ENCODE results near the gene KRTAP9-6. TPM values are rescaled to one million over a fixed set of nuclear protein-coding genes. Genes with fewer than 3 reads are reported as not detected.

KRTAP9-6 gene
- polyA plus RNA-seq, 1 of the 3 experiments (the other 2 are of a cell fraction), result not detected

DNA sequence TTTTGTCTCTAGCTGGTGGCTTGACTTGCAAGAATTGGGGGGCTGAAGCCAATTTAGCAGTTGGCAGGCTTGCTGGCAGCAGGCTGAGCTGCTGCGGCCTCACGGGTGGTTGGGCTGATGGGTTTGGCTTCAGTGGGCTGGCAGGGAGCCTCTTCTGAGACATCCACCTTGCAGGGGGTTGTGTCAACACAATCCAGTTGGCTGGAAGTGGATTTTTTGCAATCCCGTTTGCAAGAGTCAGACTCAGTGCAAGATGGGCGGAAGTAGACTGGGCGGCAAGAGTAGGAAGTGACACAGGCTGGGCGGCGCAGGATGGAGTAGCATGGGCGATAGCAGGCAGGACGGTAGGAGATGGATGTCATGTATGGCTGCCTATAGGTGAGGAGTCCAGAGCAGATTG is 42.5 kb downstream of the KRTAP9-6 start:
- 59% methylated on average over 9 of the region's 9 CpGs for WGBS (ENCODE audit: low lambda C conversion rate)

More for the DNA sequence above, 42.5 kb downstream of the KRTAP9-6 start:
- no peak overlapping the region for H3K4me2 ChIP-seq
- no peaks in the 10 kb centered on the region for H3K9me2 ChIP-seq
- no peak overlapping the region for H3K4me3 ChIP-seq (ENCODE audit: low read depth in 2 of 2, low read length in 1 of 2)
- CTCF ChIA-PET, result interaction anchor here (2.5 to 3.0 kb wide), 2 partner anchors 14 to 22 kb away, joined by 9 to 16 read pairs; no protein-coding TSS in a partner anchor
- H4K20me1 ChIP-seq (ENCODE audit: insufficient read depth), result no peaks in the 10 kb centered on the region
- H3K79me2 ChIP-seq (ENCODE audit: insufficient read depth), result no peaks in the 10 kb centered on the region
- peaks cover 0 to 15% of the 10 kb centered on the region in 2 experiments; a peak in 1 of 4 replicates for H3K4me1 ChIP-seq (ENCODE audit: control insufficient read depth in 1 of 2, insufficient read depth in 2 of 2, low read depth in 1 of 2, low read length in 1 of 2)
- DNase-seq, result no peak
- no peaks in the 10 kb centered on the region for H3K9me3 ChIP-seq
- POLR2A ChIA-PET, result no interaction called here
- TF ChIP-seq POLR2AphosphoS5 (IDR thresholded peaks at IDR 0.05; ENCODE audit: low read depth, low read length), result no peak
- TF ChIP-seq SIN3A (IDR thresholded peaks at IDR 0.05; ENCODE audit: borderline replicate concordance, low read depth, low read length), result no peak
- TF ChIP-seq TCF12 (IDR thresholded peaks at IDR 0.05), result no peak
- no peak for TF ChIP-seq FOXJ3 (CRISPR knock-in tag; IDR thresholded peaks at IDR 0.05)
- no peak for TF ChIP-seq PBX3 (IDR thresholded peaks at IDR 0.05)
- no peak for TF ChIP-seq YY1 (IDR thresholded peaks at IDR 0.05; ENCODE audit: low read depth)
- TF ChIP-seq MEF2A (IDR thresholded peaks at IDR 0.05; ENCODE audit: borderline replicate concordance, low read depth), result no peak
- no peak for TF ChIP-seq GATA2 (CRISPR knock-in tag; IDR thresholded peaks at IDR 0.05)
- TF ChIP-seq RXRA (IDR thresholded peaks at IDR 0.05; ENCODE audit: borderline replicate concordance, low read depth), result no peak
- TF ChIP-seq USF1 (IDR thresholded peaks at IDR 0.05; ENCODE audit: borderline replicate concordance, low read depth), result no peak
- no peak for TF ChIP-seq TAF1 (IDR thresholded peaks at IDR 0.05; ENCODE audit: borderline replicate concordance, low read depth, low read length)
- TF ChIP-seq EP300 (IDR thresholded peaks at IDR 0.05; ENCODE audit: borderline replicate concordance in 1 of 2, low read depth in 1 of 2, low read length in 1 of 2), result no peak
- no peak for TF ChIP-seq NRF1 (IDR thresholded peaks at IDR 0.05; ENCODE audit: low read depth, low read length)
- no peak for TF ChIP-seq ELF1 (IDR thresholded peaks at IDR 0.05)
- TF ChIP-seq RFX5 (IDR thresholded peaks at IDR 0.05; ENCODE audit: low read length), result no peak
- TF ChIP-seq REST (IDR thresholded peaks at IDR 0.05; ENCODE audit: low read depth, low read length), result no peak
- no peak for TF ChIP-seq FOSL2 (IDR thresholded peaks at IDR 0.05; ENCODE audit: borderline replicate concordance, low read depth)
- no peak for TF ChIP-seq RAD21 (IDR thresholded peaks at IDR 0.05; ENCODE audit: low read length)
- no peak for TF ChIP-seq ZBTB33 (IDR thresholded peaks at IDR 0.05; ENCODE audit: borderline replicate concordance, low read depth)
- no peaks in the 10 kb centered on the region for H3F3A ChIP-seq (replicated peaks; ENCODE audit: insufficient read depth)
- no peaks in the 10 kb centered on the region for H3K36me3 ChIP-seq (replicated peaks in 1 of 2; ENCODE audit: control insufficient read depth in 1 of 2, insufficient read depth in 2 of 2, low read length in 1 of 2)
- H3K27me3 ChIP-seq (ENCODE audit: insufficient read depth), result peaks cover 27% of the 10 kb centered on the region; the same call in 1 of the 2 replicates
- H3K9ac ChIP-seq, result no peak overlapping the region
- H2AFZ ChIP-seq (ENCODE audit: low read depth), result no peak overlapping the region
- no peak overlapping the region for H3K27ac ChIP-seq (ENCODE audit: low read depth in 2 of 2, low read length in 1 of 2)

All from SK-N-SH (cell line).